Upper lobe of right lung (tissue), 1 donor: Measurements from ENCODE around the gene EBLN1. TPM values are rescaled to one million over a fixed set of nuclear protein-coding genes. Genes with fewer than 3 reads are reported as not detected.

ENCODE experiments used
- ATAC-seq: fragments of 200-7000 bp; cut with Tn5 transposase; one replicate; pipeline ENCODE4 v1.9.1; 2020; ENCODE audit warnings: mild to moderate bottlenecking, moderate library complexity
- DNase-seq: peaks from one replicate; pipeline ENCODE4 v3.0.0-alpha.2; 2020
- H3K27ac ChIP-seq: fragments of 200-600 bp; one replicate; pipeline ENCODE4 v1.8.0; 2022
- H3K27me3 ChIP-seq: fragments of 200-600 bp; one replicate; pipeline ENCODE4 v1.8.0; 2022; ENCODE audit warnings: mild to moderate bottlenecking
- H3K36me3 ChIP-seq: fragments of 200-600 bp; one replicate; pipeline ENCODE4 v1.8.0; 2022
- H3K4me1 ChIP-seq: fragments of 200-600 bp; one replicate; pipeline ENCODE4 v1.8.0; 2022
- H3K4me3 ChIP-seq: fragments of 200-600 bp; one replicate; pipeline ENCODE4 v1.8.0; 2022; ENCODE audit warnings: mild to moderate bottlenecking
- H3K9me3 ChIP-seq: fragments of 200-600 bp; one replicate; pipeline ENCODE4 v1.8.0; 2022
- intact Hi-C: fragments of 100-400 bp; cut with DNase I; formaldehyde crosslinking; loops from one replicate; pipeline ENCODE4 v1.11.0; 2022
- total RNA-seq: library from RNA; stranded (reverse); fragmentation: NEBNext Ultra II Directional; extraction: Animal tissue kit (Norgen Biotek cat#: 25700); gene quantifications from one replicate; pipeline ENCODE4 v1.2.1, GENCODE V29; 2021
- TF ChIP-seq, protein P1 (sequence below): fragments of 200-600 bp; IDR thresholded peaks from one replicate; pipeline ENCODE4 v1.8.0; 2022; ENCODE audit warnings: antibody characterized with exemption
- donor health status: DM: no; HTN: yes; CAD: no; lungs with severe emphysema.

Gene EBLN1
- total RNA-seq, 1 donor from 2014 or later = not detected

DNA sequence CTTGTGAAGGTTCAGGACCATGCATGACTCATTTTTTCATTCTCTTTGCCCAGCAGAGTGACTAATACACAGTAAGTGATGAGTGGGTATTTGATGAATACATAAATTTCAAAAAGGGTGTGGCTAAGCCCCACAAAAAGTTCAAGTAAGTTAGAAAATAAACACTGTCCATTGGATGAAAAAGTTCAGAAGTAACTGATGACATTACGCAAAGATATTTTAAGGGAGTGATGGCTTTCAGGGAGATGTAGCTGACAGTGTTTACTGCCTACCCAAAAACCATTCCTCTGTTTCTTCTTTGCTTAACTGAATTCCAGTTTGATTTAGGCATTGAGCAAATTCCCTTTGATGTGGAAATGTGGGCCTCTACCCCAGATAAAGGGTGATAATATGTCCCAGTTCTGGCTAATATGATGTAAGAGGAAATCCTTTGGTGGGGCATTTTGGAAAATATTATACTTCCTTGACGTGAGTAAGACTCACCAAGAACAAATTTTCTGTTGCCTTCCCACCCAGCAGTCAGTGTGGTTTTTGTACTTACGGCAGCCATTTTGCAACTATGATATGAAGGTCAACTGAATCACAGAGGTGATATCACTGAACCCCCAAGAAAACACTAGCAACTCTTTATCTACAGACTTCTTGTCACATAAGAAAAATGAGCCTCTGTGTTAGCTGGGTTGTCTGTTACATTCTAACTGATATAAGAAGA, 29.0 kb upstream of the EBLN1 start:
- H3K27ac ChIP-seq = no peak overlapping the region
- intact Hi-C loops = no loop called here
- TF ChIP-seq, protein P1, sequence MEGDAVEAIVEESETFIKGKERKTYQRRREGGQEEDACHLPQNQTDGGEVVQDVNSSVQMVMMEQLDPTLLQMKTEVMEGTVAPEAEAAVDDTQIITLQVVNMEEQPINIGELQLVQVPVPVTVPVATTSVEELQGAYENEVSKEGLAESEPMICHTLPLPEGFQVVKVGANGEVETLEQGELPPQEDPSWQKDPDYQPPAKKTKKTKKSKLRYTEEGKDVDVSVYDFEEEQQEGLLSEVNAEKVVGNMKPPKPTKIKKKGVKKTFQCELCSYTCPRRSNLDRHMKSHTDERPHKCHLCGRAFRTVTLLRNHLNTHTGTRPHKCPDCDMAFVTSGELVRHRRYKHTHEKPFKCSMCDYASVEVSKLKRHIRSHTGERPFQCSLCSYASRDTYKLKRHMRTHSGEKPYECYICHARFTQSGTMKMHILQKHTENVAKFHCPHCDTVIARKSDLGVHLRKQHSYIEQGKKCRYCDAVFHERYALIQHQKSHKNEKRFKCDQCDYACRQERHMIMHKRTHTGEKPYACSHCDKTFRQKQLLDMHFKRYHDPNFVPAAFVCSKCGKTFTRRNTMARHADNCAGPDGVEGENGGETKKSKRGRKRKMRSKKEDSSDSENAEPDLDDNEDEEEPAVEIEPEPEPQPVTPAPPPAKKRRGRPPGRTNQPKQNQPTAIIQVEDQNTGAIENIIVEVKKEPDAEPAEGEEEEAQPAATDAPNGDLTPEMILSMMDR = no peak

DNA sequence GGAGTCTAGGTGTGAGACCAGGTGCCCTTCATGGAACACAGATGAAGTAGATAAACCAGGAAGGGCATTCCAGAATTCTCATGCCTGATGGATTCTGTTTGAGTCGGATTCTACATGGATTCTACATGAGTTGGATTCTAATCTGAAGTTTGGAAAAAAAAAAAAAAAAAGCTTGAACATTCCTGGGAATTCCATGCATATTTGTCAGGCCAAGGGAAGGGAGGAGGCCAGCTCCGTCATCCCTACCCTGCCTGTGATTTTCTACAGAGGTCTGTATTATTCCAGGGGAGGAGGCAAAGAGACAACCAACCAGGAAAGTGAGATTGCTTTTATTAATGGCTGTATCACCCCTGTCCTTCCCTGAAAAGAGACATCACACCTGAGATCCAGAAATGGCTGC, 27.8 kb upstream of the EBLN1 start:
- peaks cover 6% of the 10 kb centered on the region for H3K36me3 ChIP-seq
- ATAC-seq (no peak), DNase-seq (no peak)
- intact Hi-C loops = no loop called here
- peaks cover 2% of the 10 kb centered on the region for H3K27me3 ChIP-seq
- H3K9me3 ChIP-seq = no peaks in the 10 kb centered on the region
- TF ChIP-seq, protein P1 = no peak
- no peaks in the 10 kb centered on the region for H3K4me1 ChIP-seq
- H3K27ac ChIP-seq = no peak overlapping the region
- H3K4me3 ChIP-seq = no peak overlapping the region

More for the DNA sequence above, 29.0 kb upstream of the EBLN1 start:
- no peaks in the 10 kb centered on the region for H3K27me3 ChIP-seq
- H3K4me1 ChIP-seq = no peaks in the 10 kb centered on the region
- ATAC-seq (no peak), DNase-seq (no peak)
- H3K4me3 ChIP-seq = no peak overlapping the region
- H3K36me3 ChIP-seq = peaks cover 6% of the 10 kb centered on the region
- H3K9me3 ChIP-seq = no peaks in the 10 kb centered on the region

DNA sequence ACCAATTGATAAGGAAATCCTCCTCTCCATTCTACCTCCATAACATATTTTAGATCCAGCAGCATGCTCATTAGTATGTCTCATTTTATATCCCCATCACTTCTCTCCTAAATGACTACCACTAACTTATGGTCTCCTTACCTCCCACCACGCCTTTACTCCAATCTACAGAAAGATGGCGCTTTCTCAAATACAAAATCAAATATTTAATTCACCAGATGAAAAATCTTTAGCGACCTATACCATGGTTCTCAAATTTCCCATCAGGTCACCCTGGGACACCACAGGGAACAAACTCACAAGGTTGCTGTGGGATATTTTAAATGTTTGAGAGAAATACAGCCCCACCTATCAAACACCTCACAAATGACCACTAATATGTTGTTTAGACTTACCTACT, 27.0 kb upstream of the EBLN1 start:
- ATAC-seq (no peak), DNase-seq (no peak)
- intact Hi-C loops = no loop called here
- peaks cover 9% of the 10 kb centered on the region for H3K27me3 ChIP-seq
- TF ChIP-seq, protein P1 = no peak
- no peaks in the 10 kb centered on the region for H3K4me1 ChIP-seq
- H3K9me3 ChIP-seq = no peaks in the 10 kb centered on the region
- no peak overlapping the region for H3K4me3 ChIP-seq
- peaks cover 6% of the 10 kb centered on the region for H3K36me3 ChIP-seq
- no peak overlapping the region for H3K27ac ChIP-seq

DNA sequence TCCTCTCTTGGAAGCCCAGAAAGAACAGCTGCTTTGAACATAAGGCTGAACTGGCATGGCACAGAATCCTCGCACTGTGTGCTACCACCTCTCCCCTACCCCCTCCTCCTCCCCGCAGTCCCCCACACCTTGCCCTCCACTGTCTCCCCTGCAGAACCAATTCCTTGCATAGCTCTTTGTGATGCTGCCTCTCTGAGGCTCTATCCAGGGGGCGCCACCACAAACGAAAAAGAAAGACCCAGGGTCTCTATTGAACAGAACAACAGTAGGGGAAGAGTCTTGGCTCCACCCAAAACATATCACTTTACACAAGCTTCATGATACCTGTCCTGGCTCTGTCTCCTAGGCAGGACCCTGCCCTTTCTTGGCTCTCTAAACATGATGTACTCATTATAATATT, 26.2 kb upstream of the EBLN1 start:
- Histone ChIP-seq H3K4me3 (no peak overlapping the region), H3K4me1 (no peaks in the 10 kb centered on the region), H3K9me3 (no peaks in the 10 kb centered on the region), H3K27ac (no peak overlapping the region), H3K27me3 (peaks cover 10% of the 10 kb centered on the region), H3K36me3 (peaks cover 6% of the 10 kb centered on the region)
- TF ChIP-seq, protein P1 = peak; percentile 12
- intact Hi-C loops = no loop called here
- DNase-seq (no peak), ATAC-seq (peak; percentile 41)

DNA sequence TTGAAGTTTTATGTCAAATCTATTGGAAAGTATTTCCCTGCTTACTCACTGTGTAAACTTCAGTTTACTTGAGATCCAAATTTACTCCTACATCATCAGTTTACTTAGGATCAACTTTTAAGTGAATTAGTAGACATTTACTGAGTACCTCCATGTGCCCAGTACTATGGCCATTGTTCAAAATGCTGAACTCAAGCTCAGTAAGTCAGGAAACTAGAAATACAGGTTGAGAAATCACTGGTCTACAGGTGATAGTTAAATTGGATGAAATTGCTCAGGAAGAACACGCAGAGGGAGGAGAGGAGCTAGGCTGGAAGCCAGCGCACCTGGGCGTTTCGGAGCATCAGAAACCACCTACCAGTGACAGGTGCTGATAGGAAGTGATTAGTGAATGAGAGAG, 25.5 kb upstream of the EBLN1 start:
- intact Hi-C loops = no loop called here
- no peaks in the 10 kb centered on the region for H3K9me3 ChIP-seq

More for the DNA sequence above, 25.5 kb upstream of the EBLN1 start:
- ATAC-seq (no peak), DNase-seq (no peak)
- H3K27ac ChIP-seq = no peak overlapping the region
- TF ChIP-seq, protein P1 = no peak
- peaks cover 10% of the 10 kb centered on the region for H3K27me3 ChIP-seq
- no peaks in the 10 kb centered on the region for H3K4me1 ChIP-seq
- peaks cover 4% of the 10 kb centered on the region for H3K36me3 ChIP-seq
- H3K4me3 ChIP-seq = no peak overlapping the region
